PC-9 (cell line): ENCODE measurements around the gene ZNF282. TPM values are rescaled to one million over a fixed set of nuclear protein-coding genes. Genes with fewer than 3 reads are reported as not detected.

Source experiments
- BruUV-seq: library from RNA; stranded (reverse); fragments of 400-500 nt; replicated peaks from 2 replicates; lab custom pipeline; 2021; lab: Mats Ljungman, UMichigan
- CTCF ChIA-PET: fragments of 300-600 bp; sonication (Branson Sonifier 250); formaldehyde crosslinking; loops from one replicate; lab custom pipeline; 2022; ENCODE audit warnings: antibody characterized with exemption; lab: Charles Lee
- POLR2A ChIA-PET: fragments of 300-600 bp; sonication (Branson Sonifier 250); formaldehyde crosslinking; loops from one replicate; lab custom pipeline; 2022; ENCODE audit warnings: antibody characterized with exemption; ENCODE audit not compliant: unreplicated experiment; lab: Charles Lee
- DNase-seq, 2 experiments: peaks; one replicate each; pipeline versions ENCODE4 v3.0.0 to v3.0.0-alpha.2; 2015 to 2022; ENCODE audit warnings: mixed read lengths in 1 of 2
- H2AFZ ChIP-seq: fragments of 200-600 bp; sonication (generic); 2 replicates; pipeline ENCODE4 v1.8.1; 2017; ENCODE audit warnings: antibody characterized with exemption
- H3F3A ChIP-seq: fragments of 200-600 bp; sonication (generic); 2 replicates; pipeline ENCODE4 v1.8.1; 2017; ENCODE audit warnings: antibody characterized with exemption, mild to moderate bottlenecking, low read depth; ENCODE audit not compliant: insufficient read depth
- H3K27ac ChIP-seq: fragments of 200-600 bp; sonication (generic); 2 replicates; pipeline ENCODE4 v1.6.1; 2016; ENCODE audit warnings: mixed run types
- H3K27me3 ChIP-seq: fragments of 200-600 bp; sonication (generic); 2 replicates; pipeline ENCODE4 v1.6.1; 2016; ENCODE audit warnings: low read depth, mixed run types; ENCODE audit not compliant: insufficient read depth
- H3K36me3 ChIP-seq: fragments of 200-600 bp; sonication (generic); 2 replicates; pipeline ENCODE4 v1.6.1; 2016; ENCODE audit warnings: low read depth, mixed run types
- H3K4me1 ChIP-seq: fragments of 200-600 bp; sonication (generic); replicated peaks from 2 replicates; pipeline ENCODE4 v1.6.1; 2016; ENCODE audit warnings: mixed run types; ENCODE audit not compliant: insufficient read depth
- H3K4me2 ChIP-seq: fragments of 200-600 bp; sonication (generic); 2 replicates; pipeline ENCODE4 v1.6.1; 2017; ENCODE audit warnings: mixed run types
- H3K4me3 ChIP-seq: fragments of 200-600 bp; sonication (generic); 2 replicates; pipeline ENCODE4 v1.6.1; 2016; ENCODE audit warnings: mixed run types
- H3K79me2 ChIP-seq: fragments of 200-600 bp; sonication (generic); 2 replicates; pipeline ENCODE4 v1.6.1; 2017; ENCODE audit warnings: low read depth, mixed run types
- H3K9me2 ChIP-seq: fragments of 200-600 bp; sonication (generic); 2 replicates; pipeline ENCODE4 v1.8.1; 2017; ENCODE audit warnings: mild to moderate bottlenecking; ENCODE audit not compliant: insufficient read depth
- H3K9me3 ChIP-seq: fragments of 200-600 bp; sonication (generic); 2 replicates; pipeline ENCODE4 v1.8.1; 2016; ENCODE audit warnings: low read depth; ENCODE audit not compliant: insufficient read depth
- H4K20me1 ChIP-seq: fragments of 200-600 bp; sonication (generic); 2 replicates; pipeline ENCODE4 v1.8.1; 2017; ENCODE audit not compliant: insufficient read depth
- CTCF ChIP-seq: fragments of 200-600 bp; sonication (generic); conservative IDR thresholded peaks from 2 replicates; pipeline ENCODE4 v1.6.1; 2017; ENCODE audit warnings: mixed run types, antibody characterized with exemption, mild to moderate bottlenecking, moderate library complexity
- EZH2 ChIP-seq: fragments of 200-600 bp; sonication (generic); IDR thresholded peaks from 2 replicates; pipeline ENCODE4 v1.8.0; 2017; ENCODE audit warnings: antibody characterized with exemption, low read depth
- intact Hi-C: fragments of 100-400 bp; cut with micrococcal nuclease; formaldehyde crosslinking; loops from one replicate; pipeline ENCODE4 v1.10.0; 2022; ENCODE audit not compliant: unreplicated experiment
- total RNA-seq: library from RNA; stranded (reverse); gene quantifications from 2 replicates; pipeline ENCODE4 v1.2.3, GENCODE V29; 2021

Gene ZNF282
- total RNA-seq, 1 experiment from 2014 or later, result 35.9 TPM

GRCh38 chr7:149241696-149242095 lies 46.4 kb downstream of the ZNF282 start:
- H3K4me1 ChIP-seq, result peaks cover 32% of the 10 kb centered on the region
- no peaks in the 10 kb centered on the region for H3K27me3 ChIP-seq
- ChIA-PET POLR2A (no interaction called here), CTCF (no interaction called here)
- H3K9me2 ChIP-seq, result no peaks in the 10 kb centered on the region
- H3F3A ChIP-seq, result peaks cover 21% of the 10 kb centered on the region
- peaks cover 7% of the 10 kb centered on the region; the same call in 1 of the 2 replicates for H3K9me3 ChIP-seq
- TF ChIP-seq CTCF (no peak), EZH2 (no peak)
- H3K79me2 ChIP-seq, result peaks cover 69% of the 10 kb centered on the region
- no peak overlapping the region for H2AFZ ChIP-seq
- no peak for DNase-seq
- H3K4me2 ChIP-seq, result peak overlapping the region; percentile 93; the same call in 1 of the 2 replicates
- H3K27ac ChIP-seq, result no peak overlapping the region
- BruUV-seq, result no TSS peak
- H3K36me3 ChIP-seq, result peaks cover 13% of the 10 kb centered on the region
- H3K4me3 ChIP-seq, result no peak overlapping the region
- H4K20me1 ChIP-seq, result peaks cover 13% of the 10 kb centered on the region; the same call in 1 of the 2 replicates
- intact Hi-C loops, result no loop called here

GRCh38 chr7:149245244-149245643 lies 49.9 kb downstream of the ZNF282 start:
- intact Hi-C loops, result no loop called here
- ChIA-PET CTCF (no interaction called here), POLR2A (no interaction called here)

GRCh38 chr7:149245744-149246143 lies 50.4 kb downstream of the ZNF282 start:
- peaks cover 14% of the 10 kb centered on the region; the same call in 1 of the 2 replicates for H3F3A ChIP-seq
- CTCF ChIA-PET, result no interaction called here
- H4K20me1 ChIP-seq, result peaks cover 25% of the 10 kb centered on the region
- TF ChIP-seq CTCF (no peak), EZH2 (no peak)
- no peak overlapping the region for H2AFZ ChIP-seq
- H3K4me2 ChIP-seq, result no peak overlapping the region
- POLR2A ChIA-PET, result no interaction called here
- H3K9me3 ChIP-seq, result peaks cover 7% of the 10 kb centered on the region; the same call in 1 of the 2 replicates
- intact Hi-C loops, result no loop called here
- no peaks in the 10 kb centered on the region for H3K27me3 ChIP-seq
- no TSS peak for BruUV-seq
- H3K4me3 ChIP-seq, result no peak overlapping the region
- peaks cover 73% of the 10 kb centered on the region for H3K79me2 ChIP-seq
- no peak overlapping the region for H3K27ac ChIP-seq
- no peaks in the 10 kb centered on the region for H3K9me2 ChIP-seq
- peaks cover 3% of the 10 kb centered on the region for H3K4me1 ChIP-seq
- peak in 1 of 2 experiments; percentile 21 for DNase-seq
- H3K36me3 ChIP-seq, result peaks cover 13% of the 10 kb centered on the region

More at GRCh38 chr7:149245244-149245643, 49.9 kb downstream of the ZNF282 start:
- peaks cover 29% of the 10 kb centered on the region for H4K20me1 ChIP-seq
- TF ChIP-seq CTCF (no peak), EZH2 (no peak)
- DNase-seq, result peak in 1 of 2 experiments; percentile 62
- H3K27me3 ChIP-seq, result no peaks in the 10 kb centered on the region
- BruUV-seq, result no TSS peak
- no peak overlapping the region for H3K4me2 ChIP-seq
- H3K9me2 ChIP-seq, result no peaks in the 10 kb centered on the region
- H3K79me2 ChIP-seq, result peaks cover 78% of the 10 kb centered on the region
- peaks cover 7% of the 10 kb centered on the region; the same call in 1 of the 2 replicates for H3K9me3 ChIP-seq
- H3K4me3 ChIP-seq, result no peak overlapping the region
- peaks cover 7% of the 10 kb centered on the region for H3K4me1 ChIP-seq
- peaks cover 14% of the 10 kb centered on the region; the same call in 1 of the 2 replicates for H3F3A ChIP-seq
- no peak overlapping the region for H2AFZ ChIP-seq
- H3K36me3 ChIP-seq, result peaks cover 13% of the 10 kb centered on the region
- no peak overlapping the region for H3K27ac ChIP-seq
